SKM-1 treated with dmso at 0.1 percent for 144 hours (cell line): Measurements from ENCODE around the gene OSBPL6.
"Not testable (repeated sequence)": the region's sequence is repeated elsewhere in the genome, so short reads cannot be mapped to it uniquely, and the experiment has no call there.

ENCODE experiments used
- DNase-seq: peaks from one replicate; lab custom pipeline; 2025; ENCODE audit not compliant: unreplicated experiment; lab: John Stamatoyannopoulos, UW

The OSBPL6 gene

GRCh38 chr2:178394859-178395258, 200.5 kb downstream of the OSBPL6 start:
- DNase-seq = no peak

DNA sequence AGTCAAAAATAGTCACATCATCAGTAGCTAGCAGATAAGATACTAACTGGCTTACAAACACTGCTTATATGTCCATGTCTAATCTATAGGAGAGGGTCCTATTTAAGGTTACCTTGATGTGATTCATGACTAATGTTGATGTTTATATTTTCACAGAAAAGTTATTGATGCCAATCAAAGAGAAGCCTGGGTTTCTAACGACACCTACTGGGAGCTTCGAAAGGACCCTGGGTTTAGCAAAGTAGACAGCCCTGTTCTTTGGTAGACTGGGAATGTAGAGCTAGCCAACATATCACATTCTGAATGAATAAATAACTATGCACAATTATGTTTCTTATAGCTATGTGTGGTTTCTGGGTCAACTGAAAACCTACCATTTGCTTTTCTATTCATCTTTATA, 201.0 kb downstream of the OSBPL6 start:
- DNase-seq = no peak

DNA sequence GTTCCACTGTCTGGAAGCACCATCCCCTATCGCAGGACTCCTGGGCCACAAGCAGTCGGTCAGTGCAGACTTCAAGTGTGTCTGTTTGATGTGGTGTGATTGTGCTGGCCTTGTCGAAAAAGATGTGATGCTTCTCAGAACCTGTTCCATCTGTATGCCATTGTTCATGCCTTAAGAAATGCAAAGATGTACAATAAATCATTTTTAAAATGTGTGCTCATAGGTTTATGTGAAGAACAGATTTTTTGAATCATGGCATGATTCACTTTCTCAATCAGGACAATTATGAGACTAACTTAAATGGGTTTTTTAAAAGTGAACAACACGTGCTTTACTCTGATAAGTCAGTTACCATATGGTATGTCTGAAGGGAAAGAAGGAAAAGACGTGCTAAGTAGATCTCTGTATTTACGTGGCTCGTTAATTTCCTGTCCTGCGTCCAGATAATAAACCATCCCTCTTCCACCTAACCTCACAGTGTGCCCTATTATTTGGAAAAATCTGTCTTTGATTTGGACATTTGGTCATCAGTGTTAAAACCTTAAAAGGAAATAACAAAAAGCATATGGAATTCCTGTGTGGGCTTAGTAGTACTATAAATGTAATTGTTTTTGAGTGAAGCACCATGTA, 201.7 kb downstream of the OSBPL6 start:
- no peak for DNase-seq

GRCh38 chr2:178397002-178397605, 202.8 kb downstream of the OSBPL6 start:
- peak; percentile 36 for DNase-seq

- no peak for DNase-seq
Measured at GRCh38 chr2:178401994-178402437, 207.7 kb downstream of the OSBPL6 start.

- no peak for DNase-seq
Measured at GRCh38 chr2:178403671-178404306, 209.5 kb downstream of the OSBPL6 start.

DNA sequence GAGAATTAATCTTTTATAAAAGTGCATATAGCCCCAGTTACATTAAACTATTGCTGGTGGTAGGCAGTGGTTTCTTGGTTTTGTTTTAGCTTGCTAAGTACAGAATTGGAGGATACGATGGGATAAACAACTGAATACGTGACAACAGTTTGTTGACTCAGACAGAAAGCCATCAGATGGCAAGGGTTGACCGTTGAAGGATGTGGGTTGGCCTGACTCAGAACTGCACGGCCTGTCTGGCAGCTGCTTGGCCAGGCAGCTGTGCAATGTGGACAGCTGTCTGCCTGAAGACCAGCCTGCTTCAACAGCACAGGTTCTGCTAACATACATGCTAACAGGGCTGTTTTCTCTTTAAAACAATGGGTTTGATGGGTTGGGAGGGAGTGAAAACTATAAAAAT, 210.1 kb downstream of the OSBPL6 start:
- no peak for DNase-seq

DNA sequence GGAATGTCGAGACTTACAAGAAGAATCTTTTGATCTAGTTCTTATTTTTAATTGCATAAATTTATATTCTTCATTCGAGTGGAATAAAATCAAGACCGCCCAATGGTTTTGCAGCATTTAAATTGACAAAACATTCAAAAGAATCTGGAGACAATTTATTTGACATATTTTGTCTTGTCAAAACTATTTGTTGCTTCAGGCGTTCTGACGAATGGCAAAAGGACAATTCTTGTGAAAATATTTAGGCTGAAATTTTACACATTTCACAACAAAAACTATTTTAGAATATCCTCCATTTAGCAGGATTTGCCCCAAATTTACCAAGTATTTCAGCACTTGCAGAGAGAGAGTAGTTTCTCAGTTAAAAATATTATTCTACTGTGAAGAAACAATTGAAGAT, 214.9 kb downstream of the OSBPL6 start:
- no peak for DNase-seq

GRCh38 chr2:178412047-178412446, 217.7 kb downstream of the OSBPL6 start:
- DNase-seq = no peak

GRCh38 chr2:178412453-178412852, 218.1 kb downstream of the OSBPL6 start:
- DNase-seq = not testable (repeated sequence)

GRCh38 chr2:178413472-178414265, 219.4 kb downstream of the OSBPL6 start:
- peak; percentile 70 for DNase-seq

- DNase-seq = peak; percentile 96
Measured at GRCh38 chr2:178414266-178415247, 220.2 kb downstream of the OSBPL6 start.

DNA sequence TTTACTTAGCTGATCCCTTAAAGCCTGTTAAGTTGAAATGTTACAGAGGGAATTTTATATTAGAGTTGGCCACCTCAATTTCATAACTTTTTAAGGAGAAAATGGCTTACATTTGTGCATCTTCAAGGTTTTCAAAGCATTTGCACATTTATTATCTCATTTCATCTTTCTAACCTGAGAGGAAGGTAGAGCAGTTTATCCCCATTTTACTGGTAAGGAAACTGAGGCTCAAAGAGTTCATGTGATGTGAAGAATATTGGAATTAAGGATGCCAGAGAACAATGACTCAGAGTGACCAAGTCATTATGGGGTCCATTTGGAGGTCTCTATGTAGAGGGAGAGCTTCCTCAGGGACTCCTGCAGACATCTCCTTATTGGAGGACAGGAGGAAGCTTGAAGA, 221.7 kb downstream of the OSBPL6 start:
- no peak for DNase-seq

GRCh38 chr2:178417916-178418315, 223.6 kb downstream of the OSBPL6 start:
- no peak for DNase-seq

- no peak for DNase-seq
Measured at GRCh38 chr2:178418426-178418825, 224.1 kb downstream of the OSBPL6 start.

- DNase-seq = no peak
Measured at GRCh38 chr2:178419123-178419522, 224.8 kb downstream of the OSBPL6 start.

DNA sequence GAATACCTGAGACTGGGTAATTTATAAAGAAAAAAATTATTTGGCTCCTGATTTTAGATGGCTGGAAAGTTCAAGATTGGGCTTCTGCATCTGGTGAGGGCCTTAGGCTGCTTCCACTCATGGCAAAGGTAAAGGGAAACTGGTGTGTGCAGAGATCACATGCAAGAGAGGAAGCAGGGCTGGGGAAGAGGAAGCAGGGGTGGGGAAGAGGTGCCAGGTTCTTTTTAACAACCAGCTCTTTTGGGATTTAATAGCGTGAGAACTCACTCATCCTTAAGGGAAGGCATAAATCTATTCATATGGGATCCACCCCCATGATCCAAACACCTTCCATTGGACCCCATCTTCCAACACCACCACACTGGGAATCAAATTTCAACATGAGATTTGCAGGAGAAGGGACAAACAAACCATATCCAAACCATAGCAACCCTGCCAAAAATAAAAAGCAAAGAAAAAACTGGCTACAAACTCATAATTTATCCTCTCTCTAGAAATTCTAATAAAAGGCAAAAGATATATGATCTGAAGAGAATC, 226.2 kb downstream of the OSBPL6 start:
- DNase-seq = peak; percentile 38

DNA sequence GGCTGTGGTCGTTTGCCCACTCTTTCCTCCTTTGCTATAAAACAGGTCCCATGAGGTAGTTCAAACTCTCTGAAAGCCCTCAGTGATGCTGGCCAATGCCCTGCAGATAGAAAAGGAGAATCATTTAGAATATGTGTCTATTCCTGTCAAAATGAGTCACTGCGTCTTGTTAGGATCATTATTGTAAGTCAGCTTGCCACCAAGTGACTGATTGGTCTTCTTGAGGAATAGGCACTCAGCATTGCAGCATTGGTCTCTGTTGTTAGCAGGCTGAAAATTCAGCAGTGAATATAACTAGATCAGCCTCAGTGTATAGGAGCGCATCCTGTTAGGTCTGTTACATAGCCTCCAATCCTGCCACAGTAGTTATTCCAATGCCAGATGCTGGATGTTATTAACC, 227.8 kb downstream of the OSBPL6 start:
- no peak for DNase-seq

- not testable (repeated sequence) for DNase-seq
Measured at GRCh38 chr2:178423746-178424145, 229.4 kb downstream of the OSBPL6 start.

GRCh38 chr2:178425255-178425827, 231.0 kb downstream of the OSBPL6 start:
- no peak for DNase-seq
